Measurements from ENCODE around the gene PDHX. TPM values are rescaled to one million over a fixed set of nuclear protein-coding genes. Genes with fewer than 3 reads are reported as not detected.
A peak's percentile ranks its signal among the peaks of the same experiment; 100 is the strongest.
"Not testable (repeated sequence)": the region's sequence is repeated elsewhere in the genome, so short reads cannot be mapped to it uniquely, and the experiment has no call there.

Gene PDHX
- total RNA-seq, 2 experiments from 2014 or later: 32.3 TPM

DNA sequence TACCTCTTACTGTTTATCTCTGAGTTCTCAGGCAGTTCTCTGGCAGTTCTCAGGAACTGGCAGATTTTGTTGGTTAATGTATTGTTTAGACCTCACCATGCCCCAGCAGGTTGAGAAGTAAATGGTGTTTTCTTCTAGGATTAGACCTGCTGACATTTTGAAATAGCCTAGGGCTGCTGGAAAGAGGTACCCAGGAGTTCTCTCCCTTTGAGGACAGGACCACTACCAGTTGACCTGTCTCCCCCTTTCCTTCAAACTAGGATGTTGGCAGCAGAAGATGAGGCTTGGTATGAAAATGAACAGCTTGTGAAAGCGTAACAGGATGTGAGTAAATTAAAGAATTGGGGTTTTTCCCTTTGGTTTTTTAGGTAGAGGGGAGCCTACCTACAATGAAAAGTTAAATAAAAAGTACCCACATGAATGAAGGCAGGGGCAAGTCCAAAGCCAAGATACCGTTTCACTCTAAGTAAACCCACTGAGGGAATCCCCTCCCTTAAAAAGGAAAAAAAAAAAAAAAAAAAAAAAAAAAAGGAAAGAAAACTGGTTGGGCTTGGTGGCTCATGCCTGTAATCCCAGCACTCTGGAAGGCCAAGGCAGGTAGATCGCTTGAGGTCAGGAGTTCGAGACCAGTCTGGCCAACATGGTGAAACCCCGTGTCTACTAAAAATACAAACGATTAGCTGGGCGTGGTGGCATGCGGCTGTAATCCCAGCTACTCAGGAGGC lies 96.2 kb downstream of the PDHX start:
- H3K27ac Mint-ChIP-seq: peak overlapping the region; percentile 87
- H3K36me3 Mint-ChIP-seq (ENCODE audit: low read depth): no peaks in the 10 kb centered on the region
- H3K4me1 Mint-ChIP-seq (ENCODE audit: low read depth): peaks cover 43% of the 10 kb centered on the region
- POLR2A ChIA-PET: interaction anchor here (0.6 to 1.9 kb wide), 9 partner anchors 8 to 196 kb away, joined by 3 to 4 read pairs (median 3); no protein-coding TSS in a partner anchor
- peaks cover 3% of the 10 kb centered on the region for H3K27me3 Mint-ChIP-seq (ENCODE audit: low read depth)
- CTCF ChIA-PET: interaction anchor here (0.6 to 1.9 kb wide), 9 partner anchors 10 to 293 kb away, joined by 3 to 5 read pairs (median 3); no protein-coding TSS in a partner anchor
- peak overlapping the region; percentile 27 for H3K4me3 Mint-ChIP-seq
- DNase-seq (peak; percentile 40), ATAC-seq (peak; percentile 76)
- no peaks in the 10 kb centered on the region for H3K9me3 Mint-ChIP-seq (ENCODE audit: insufficient read depth)

GRCh38 chr11:35013514-35014233 lies 97.3 kb downstream of the PDHX start:
- ChIA-PET CTCF (interaction anchor here (0.6 to 1.9 kb wide), 7 partner anchors 16 to 153 kb away, joined by 3 to 5 read pairs (median 3); no protein-coding TSS in a partner anchor), POLR2A (interaction anchor here (0.9 to 1.9 kb wide), 7 partner anchors 28 to 152 kb away, joined by 3 to 5 read pairs (median 4); no protein-coding TSS in a partner anchor)
- Mint-ChIP-seq H3K4me1 (ENCODE audit: low read depth) (peaks cover 35% of the 10 kb centered on the region), H3K27me3 (ENCODE audit: low read depth) (peaks cover 2% of the 10 kb centered on the region), H3K9me3 (ENCODE audit: insufficient read depth) (no peaks in the 10 kb centered on the region), H3K27ac (peak overlapping the region; percentile 66), H3K4me3 (peak overlapping the region; percentile 49), H3K36me3 (ENCODE audit: low read depth) (no peaks in the 10 kb centered on the region)
- peak; percentile 59 for ATAC-seq
- DNase-seq: no peak

DNA sequence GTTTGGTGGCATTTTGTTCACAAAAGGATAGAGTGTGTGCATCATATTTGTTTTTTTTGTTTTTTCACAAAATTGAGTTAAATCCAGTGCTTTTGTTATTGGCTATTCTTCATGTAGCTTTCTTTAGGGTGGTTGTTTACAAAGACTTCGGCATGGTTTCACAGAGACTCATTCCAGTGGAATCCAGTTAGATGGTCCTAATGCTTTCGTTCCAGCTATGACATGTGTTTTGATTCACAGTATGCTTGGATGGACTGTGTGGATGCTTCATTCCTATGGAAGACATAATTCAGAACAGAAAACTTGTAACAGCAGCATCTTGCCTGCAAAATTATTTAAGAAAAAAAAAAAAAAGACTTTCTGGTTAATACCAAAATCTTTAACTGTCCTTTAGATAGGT lies 97.9 kb downstream of the PDHX start:
- CTCF ChIA-PET: interaction anchor here (0.8 to 1.6 kb wide), 5 partner anchors 64 to 149 kb away, joined by 3 to 5 read pairs (median 3); no protein-coding TSS in a partner anchor
- no peaks in the 10 kb centered on the region for H3K36me3 Mint-ChIP-seq (ENCODE audit: low read depth)
- DNase-seq (no peak), ATAC-seq (no peak)
- no peak overlapping the region for H3K4me3 Mint-ChIP-seq
- H3K9me3 Mint-ChIP-seq (ENCODE audit: insufficient read depth): no peaks in the 10 kb centered on the region
- H3K27me3 Mint-ChIP-seq (ENCODE audit: low read depth): no peaks in the 10 kb centered on the region
- peaks cover 30% of the 10 kb centered on the region for H3K4me1 Mint-ChIP-seq (ENCODE audit: low read depth)
- POLR2A ChIA-PET: interaction anchor here (1.1 kb wide), 1 partner anchor 61 kb away, joined by 3 read pairs; no protein-coding TSS in a partner anchor
- no peak overlapping the region for H3K27ac Mint-ChIP-seq

- ATAC-seq (no peak), DNase-seq (no peak)
- Mint-ChIP-seq H3K36me3 (ENCODE audit: low read depth) (no peaks in the 10 kb centered on the region), H3K9me3 (ENCODE audit: insufficient read depth) (no peaks in the 10 kb centered on the region), H3K27ac (no peak overlapping the region), H3K4me1 (ENCODE audit: low read depth) (peaks cover 27% of the 10 kb centered on the region), H3K4me3 (no peak overlapping the region), H3K27me3 (ENCODE audit: low read depth) (no peaks in the 10 kb centered on the region)
- ChIA-PET POLR2A (no interaction called here), CTCF (interaction anchor here (0.5 to 1.7 kb wide), 9 partner anchors 16 to 580 kb away, joined by 3 to 4 read pairs (median 3); no protein-coding TSS in a partner anchor)
Measured at GRCh38 chr11:35015621-35016387, 99.4 kb downstream of the PDHX start.

DNA sequence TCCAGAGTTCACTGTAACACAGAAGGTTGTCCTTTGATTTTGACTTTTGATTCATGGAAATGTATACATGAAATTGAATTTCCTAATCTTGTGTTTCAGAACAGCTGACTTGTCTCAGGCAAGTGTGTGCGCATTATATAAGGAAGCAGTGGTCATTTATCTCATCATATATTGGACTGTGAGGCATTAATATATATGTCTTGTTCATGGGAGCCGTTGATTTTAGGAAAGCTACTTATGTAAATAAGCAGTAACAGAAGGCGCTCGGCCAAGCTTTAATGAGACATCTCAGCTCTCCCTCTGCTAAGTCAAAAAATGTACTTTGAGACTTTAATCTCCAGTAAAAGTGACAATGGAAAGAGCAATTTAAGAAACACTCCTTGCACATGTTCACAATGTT lies 100.5 kb downstream of the PDHX start:
- ATAC-seq (no peak), DNase-seq (no peak)
- H3K27me3 Mint-ChIP-seq (ENCODE audit: low read depth): no peaks in the 10 kb centered on the region
- H3K36me3 Mint-ChIP-seq (ENCODE audit: low read depth): peaks cover 2% of the 10 kb centered on the region
- H3K27ac Mint-ChIP-seq: no peak overlapping the region
- H3K4me3 Mint-ChIP-seq: no peak overlapping the region
- peaks cover 22% of the 10 kb centered on the region for H3K4me1 Mint-ChIP-seq (ENCODE audit: low read depth)
- no peaks in the 10 kb centered on the region for H3K9me3 Mint-ChIP-seq (ENCODE audit: insufficient read depth)
- CTCF ChIA-PET: interaction anchor here (0.6 to 1.7 kb wide), 7 partner anchors 17 to 504 kb away, joined by 3 to 4 read pairs (median 3); no protein-coding TSS in a partner anchor
- POLR2A ChIA-PET: interaction anchor here (0.6 kb wide), 2 partner anchors 13 to 331 kb away, joined by 3 read pairs; no protein-coding TSS in a partner anchor

DNA sequence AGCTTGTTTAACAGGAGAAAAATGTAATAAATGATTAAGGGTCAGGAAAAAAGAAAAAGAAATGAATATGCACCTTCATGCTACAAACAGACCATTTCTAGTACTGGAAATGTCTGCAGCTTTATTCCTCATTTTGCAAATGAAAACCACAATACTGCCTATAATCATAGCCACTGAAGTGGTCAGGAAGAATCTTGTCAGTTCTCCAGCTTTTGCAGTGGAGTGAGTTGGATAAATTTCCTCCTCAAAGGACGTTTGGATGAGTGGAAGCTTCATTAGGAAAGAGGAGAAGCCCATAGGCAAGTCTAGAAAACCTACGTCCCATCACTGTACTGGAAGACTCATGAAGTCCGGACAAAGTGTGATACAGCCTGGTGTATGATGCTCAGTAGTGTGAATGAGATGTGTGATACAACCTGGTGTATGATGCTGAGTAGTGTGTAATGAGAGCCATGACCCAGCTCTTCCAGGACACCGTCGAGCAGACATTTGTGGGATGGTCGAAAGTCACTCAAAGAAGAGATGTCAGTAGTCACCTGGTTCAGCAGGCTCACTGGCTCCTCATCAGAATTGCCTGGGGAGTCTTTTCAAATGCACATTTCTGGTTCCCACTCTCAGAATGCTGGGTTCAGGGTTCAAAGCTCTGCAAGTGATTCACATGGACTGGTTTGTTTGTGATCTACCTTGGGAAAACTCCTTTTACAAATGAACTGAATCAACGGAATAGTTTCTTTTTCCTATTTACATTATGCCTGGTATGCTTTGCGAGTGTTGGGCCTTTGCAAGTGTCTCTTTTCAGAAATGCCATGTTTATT lies 101.3 kb downstream of the PDHX start:
- Mint-ChIP-seq H3K27ac (no peak overlapping the region), H3K4me3 (no peak overlapping the region), H3K4me1 (ENCODE audit: low read depth) (peaks cover 15% of the 10 kb centered on the region), H3K9me3 (ENCODE audit: insufficient read depth) (no peaks in the 10 kb centered on the region), H3K36me3 (ENCODE audit: low read depth) (peaks cover 2% of the 10 kb centered on the region), H3K27me3 (ENCODE audit: low read depth) (no peaks in the 10 kb centered on the region)
- ATAC-seq (no peak), DNase-seq (no peak)
- CTCF ChIA-PET: interaction anchor here (0.6 to 1.1 kb wide), 3 partner anchors 29 to 505 kb away, joined by 3 to 4 read pairs (median 3); no protein-coding TSS in a partner anchor
- POLR2A ChIA-PET: interaction anchor here (0.6 kb wide), 2 partner anchors 12 to 332 kb away, joined by 3 read pairs; no protein-coding TSS in a partner anchor

GRCh38 chr11:35021589-35021988 lies 105.2 kb downstream of the PDHX start:
- Mint-ChIP-seq H3K4me1 (ENCODE audit: low read depth) (no peaks in the 10 kb centered on the region), H3K27me3 (ENCODE audit: low read depth) (no peaks in the 10 kb centered on the region), H3K4me3 (no peak overlapping the region), H3K36me3 (ENCODE audit: low read depth) (peaks cover 20% of the 10 kb centered on the region), H3K9me3 (ENCODE audit: insufficient read depth) (peaks cover 17% of the 10 kb centered on the region), H3K27ac (no peak overlapping the region)
- ATAC-seq (no peak), DNase-seq (no peak)
- POLR2A ChIA-PET: no interaction called here
- CTCF ChIA-PET: interaction anchor here (1.5 kb wide), 1 partner anchor 19 kb away, joined by 3 read pairs; no protein-coding TSS in a partner anchor

DNA sequence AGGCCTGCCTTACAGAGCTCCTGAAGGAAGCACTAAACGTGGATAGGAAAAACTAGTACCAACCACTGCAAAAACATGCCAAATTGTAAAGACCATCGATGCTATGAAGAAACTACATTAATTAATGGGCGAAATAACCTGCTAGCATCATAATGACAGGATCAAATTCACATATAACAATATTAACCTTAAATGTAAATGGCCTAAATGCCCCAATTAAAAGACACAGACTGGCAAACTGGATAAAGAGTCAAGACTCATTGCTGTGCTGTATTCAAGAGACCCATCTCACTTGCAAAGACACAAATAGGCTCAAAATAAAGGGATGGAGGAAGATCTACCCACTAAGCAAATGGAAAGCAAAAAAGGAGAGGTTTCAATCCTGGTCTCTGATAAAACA lies 107.5 kb downstream of the PDHX start:
- H3K27ac Mint-ChIP-seq; H3K4me3 Mint-ChIP-seq; H3K4me1 Mint-ChIP-seq (ENCODE audit: low read depth); H3K27me3 Mint-ChIP-seq (ENCODE audit: low read depth); CTCF ChIA-PET; POLR2A ChIA-PET; DNase-seq; ATAC-seq: not testable (repeated sequence)
- Mint-ChIP-seq H3K36me3 (ENCODE audit: low read depth) (peaks cover 22% of the 10 kb centered on the region), H3K9me3 (ENCODE audit: insufficient read depth) (peaks cover 17% of the 10 kb centered on the region)

DNA sequence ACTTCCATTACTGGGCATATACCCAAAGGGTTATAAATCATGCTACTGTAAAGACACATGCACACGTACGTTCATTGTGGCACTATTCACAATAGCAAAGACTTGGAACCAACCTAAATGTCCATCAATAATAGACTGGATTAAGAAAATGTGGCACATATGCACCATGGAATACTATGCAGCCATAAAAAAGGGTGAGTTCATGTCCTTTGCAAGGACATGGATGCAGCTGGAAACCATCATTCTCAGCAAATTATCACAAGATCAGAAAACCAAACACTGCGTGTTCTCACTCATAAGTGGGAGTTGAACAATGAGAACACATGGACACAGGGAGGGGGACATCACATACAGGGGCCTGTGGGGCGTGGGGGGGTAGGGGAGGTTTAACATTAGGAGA lies 111.6 kb downstream of the PDHX start:
- CTCF ChIA-PET; ATAC-seq; H3K4me3 Mint-ChIP-seq; DNase-seq; H3K27ac Mint-ChIP-seq; POLR2A ChIA-PET; H3K27me3 Mint-ChIP-seq (ENCODE audit: low read depth): not testable (repeated sequence)
- Mint-ChIP-seq H3K36me3 (ENCODE audit: low read depth) (peaks cover 20% of the 10 kb centered on the region), H3K9me3 (ENCODE audit: insufficient read depth) (peaks cover 17% of the 10 kb centered on the region), H3K4me1 (ENCODE audit: low read depth) (peaks cover 21% of the 10 kb centered on the region)

- ATAC-seq (no peak), DNase-seq (no peak)
- H3K27ac Mint-ChIP-seq: no peak overlapping the region
- peaks cover 4% of the 10 kb centered on the region for H3K36me3 Mint-ChIP-seq (ENCODE audit: low read depth)
- H3K9me3 Mint-ChIP-seq (ENCODE audit: insufficient read depth): peaks cover 6% of the 10 kb centered on the region
- H3K4me3 Mint-ChIP-seq: no peak overlapping the region
- ChIA-PET CTCF (interaction anchor here (0.7 to 1.5 kb wide), 5 partner anchors 10 to 37 kb away, joined by 3 to 4 read pairs (median 3); no protein-coding TSS in a partner anchor), POLR2A (interaction anchor here (0.5 to 1.6 kb wide), 5 partner anchors 11 to 24 kb away, joined by 3 to 7 read pairs (median 3); no protein-coding TSS in a partner anchor)
- H3K27me3 Mint-ChIP-seq (ENCODE audit: low read depth): no peaks in the 10 kb centered on the region
- H3K4me1 Mint-ChIP-seq (ENCODE audit: low read depth): peaks cover 33% of the 10 kb centered on the region
Measured at GRCh38 chr11:35029979-35030682, 113.7 kb downstream of the PDHX start.
